ENCODE measurements around the gene TMC7. TPM values are rescaled to one million over a fixed set of nuclear protein-coding genes. Genes with fewer than 3 reads are reported as not detected.

Gene TMC7
- total and polyA plus RNA-seq, 2 of the 13 experiments (the other 11 are each of a cell fraction or from before 2014, with no cell fraction given) = 1.2 to 5.1 TPM

DNA sequence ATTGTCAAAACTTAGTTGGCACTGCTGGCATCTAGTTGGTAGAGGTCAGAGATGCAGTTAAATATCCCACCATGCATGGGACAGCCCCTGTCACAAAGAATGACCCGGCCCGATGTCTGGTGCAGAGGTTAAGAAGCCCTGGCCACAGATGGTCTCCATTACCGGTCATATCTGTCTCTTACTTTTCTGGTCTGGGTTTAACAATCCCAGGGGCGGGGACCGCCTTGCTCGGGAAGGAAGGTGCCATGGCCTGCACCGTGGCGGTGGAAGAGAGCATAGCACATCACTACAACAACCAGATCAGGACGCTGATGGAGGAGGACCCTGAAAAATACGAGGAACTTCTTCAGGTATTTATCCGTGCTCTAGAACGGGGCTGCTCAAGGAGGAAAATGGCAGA, 91.8 kb downstream of the TMC7 start:
- Histone ChIP-seq H3K4me1 (ENCODE audit: insufficient read depth, low read length) (no peaks in the 10 kb centered on the region), H4K20me1 (ENCODE audit: insufficient read depth, low read length) (no peaks in the 10 kb centered on the region), H3K4me3 (replicated peaks in 1 of 3; ENCODE audit: insufficient read depth in 1 of 3, low read depth in 2 of 3, low read length in 3 of 3) (no peak overlapping the region), H3K4me2 (ENCODE audit: low read depth, low read length) (no peak overlapping the region), H3K9ac (ENCODE audit: insufficient read depth, low read depth, low read length) (no peak overlapping the region), H2AFZ (ENCODE audit: low read length) (no peak overlapping the region), H3K9me3 (ENCODE audit: low read length) (no peaks in the 10 kb centered on the region), H3K27me3 (ENCODE audit: control insufficient read depth in 1 of 2, insufficient read depth in 2 of 2, low read length in 2 of 2) (no peaks in the 10 kb centered on the region), H3K27ac (ENCODE audit: extremely low read length, insufficient read depth, low read length) (no peak overlapping the region), H3K79me2 (ENCODE audit: insufficient read depth, low read length) (no peaks in the 10 kb centered on the region), H3K36me3 (replicated peaks in 1 of 2; ENCODE audit: control insufficient read depth in 1 of 2, insufficient read depth in 2 of 2, low read length in 2 of 2) (peaks cover 31 to 57% of the 10 kb centered on the region in 2 experiments)
- ATAC-seq (no peak), FAIRE-seq (no peak), DNase-seq (ENCODE audit: low spot score) (no peak)
- in situ Hi-C loops (cut with HindIII; ENCODE audit: extremely low pct_ligation_motif_present, low pct_unique_long_range_greater_than_20kb) = no loop called here
- BruUV-seq (replicated peaks) = no TSS peak
- no peak for TF ChIP-seq ZBTB7A (CRISPR knock-in tag; IDR thresholded peaks at IDR 0.05)
- no peak for TF ChIP-seq ZFP36L1 (CRISPR knock-in tag; IDR thresholded peaks at IDR 0.05)
- TF ChIP-seq WIZ (CRISPR knock-in tag; IDR thresholded peaks at IDR 0.05) = no peak
- no peak for TF ChIP-seq SIX4 (CRISPR knock-in tag; IDR thresholded peaks at IDR 0.05)
- no peak for TF ChIP-seq ISL2 (CRISPR knock-in tag; IDR thresholded peaks at IDR 0.05)
- WGBS (ENCODE audit: low lambda C conversion rate) = 94% methylated on average over 12 of the region's 12 CpGs
- POLR2A ChIA-PET = no interaction called here
- intact Hi-C loops (cut with micrococcal nuclease; ENCODE audit: unreplicated experiment) = no loop called here
- CTCF ChIA-PET (ENCODE audit: low intra/inter-chr PET ratio, low total read pairs) = interaction anchor here (6.5 kb wide), 1 partner anchor 94 kb away, joined by 172 read pairs; the partner anchor contains the start of gene TMC7

DNA sequence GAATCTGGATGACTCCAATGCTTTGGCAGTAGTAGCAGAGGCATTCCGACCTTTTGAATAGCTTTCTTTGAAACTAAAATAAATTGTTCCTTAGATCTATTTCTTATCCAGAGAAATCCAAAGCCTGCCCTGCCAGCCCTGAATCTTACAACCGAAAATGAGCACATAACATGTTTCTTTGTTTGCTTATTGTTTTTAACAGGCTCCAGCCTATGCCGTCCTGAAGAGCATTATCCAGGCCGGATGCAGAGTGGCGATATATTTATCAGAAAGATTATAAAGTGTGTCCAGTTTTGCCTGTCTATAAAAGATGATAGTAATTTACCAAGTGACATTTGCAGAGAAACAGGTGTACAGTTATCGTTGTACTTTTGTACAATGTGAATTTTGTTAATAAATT, 94.1 kb downstream of the TMC7 start:
- H3K27me3 ChIP-seq (ENCODE audit: control insufficient read depth in 1 of 2, insufficient read depth in 2 of 2, low read length in 2 of 2) = no peaks in the 10 kb centered on the region
- H3K79me2 ChIP-seq (ENCODE audit: insufficient read depth, low read length) = no peaks in the 10 kb centered on the region
- H3K36me3 ChIP-seq (replicated peaks in 1 of 2; ENCODE audit: control insufficient read depth in 1 of 2, insufficient read depth in 2 of 2, low read length in 2 of 2) = peaks cover 26 to 56% of the 10 kb centered on the region in 2 experiments
- WGBS (ENCODE audit: low lambda C conversion rate) = 92% methylated on average over 6 of the region's 6 CpGs
- CTCF ChIA-PET (ENCODE audit: low intra/inter-chr PET ratio, low total read pairs) = no interaction called here
- in situ Hi-C loops (cut with HindIII; ENCODE audit: extremely low pct_ligation_motif_present, low pct_unique_long_range_greater_than_20kb) = no loop called here
- ATAC-seq (no peak), DNase-seq (ENCODE audit: low spot score) (no peak), FAIRE-seq (no peak)
- H3K4me2 ChIP-seq (ENCODE audit: low read depth, low read length) = no peak overlapping the region
- no peak overlapping the region for H3K4me3 ChIP-seq (replicated peaks in 1 of 3; ENCODE audit: insufficient read depth in 1 of 3, low read depth in 2 of 3, low read length in 3 of 3)
- H3K9ac ChIP-seq (ENCODE audit: insufficient read depth, low read depth, low read length) = no peak overlapping the region
- H4K20me1 ChIP-seq (ENCODE audit: insufficient read depth, low read length) = no peaks in the 10 kb centered on the region
- intact Hi-C loops (cut with micrococcal nuclease; ENCODE audit: unreplicated experiment) = no loop called here
- TF ChIP-seq ZSCAN25 (CRISPR knock-in tag; IDR thresholded peaks at IDR 0.05) = no peak
- no peak for TF ChIP-seq TEAD3 (CRISPR knock-in tag; optimal IDR thresholded peaks at IDR 0.05; ENCODE audit: borderline replicate concordance)
- TF ChIP-seq NFIB (CRISPR knock-in tag; IDR thresholded peaks at IDR 0.05; ENCODE audit: borderline replicate concordance) = no peak
- H3K27ac ChIP-seq (ENCODE audit: extremely low read length, insufficient read depth, low read length) = no peak overlapping the region
- no peaks in the 10 kb centered on the region for H3K9me3 ChIP-seq (ENCODE audit: low read length)
- H3K4me1 ChIP-seq (ENCODE audit: insufficient read depth, low read length) = no peaks in the 10 kb centered on the region
- POLR2A ChIA-PET = no interaction called here
- no peak overlapping the region for H2AFZ ChIP-seq (ENCODE audit: low read length)
- BruUV-seq (replicated peaks) = no TSS peak
